ENCODE results near the gene HTRA1.

HTRA1 gene

DNA sequence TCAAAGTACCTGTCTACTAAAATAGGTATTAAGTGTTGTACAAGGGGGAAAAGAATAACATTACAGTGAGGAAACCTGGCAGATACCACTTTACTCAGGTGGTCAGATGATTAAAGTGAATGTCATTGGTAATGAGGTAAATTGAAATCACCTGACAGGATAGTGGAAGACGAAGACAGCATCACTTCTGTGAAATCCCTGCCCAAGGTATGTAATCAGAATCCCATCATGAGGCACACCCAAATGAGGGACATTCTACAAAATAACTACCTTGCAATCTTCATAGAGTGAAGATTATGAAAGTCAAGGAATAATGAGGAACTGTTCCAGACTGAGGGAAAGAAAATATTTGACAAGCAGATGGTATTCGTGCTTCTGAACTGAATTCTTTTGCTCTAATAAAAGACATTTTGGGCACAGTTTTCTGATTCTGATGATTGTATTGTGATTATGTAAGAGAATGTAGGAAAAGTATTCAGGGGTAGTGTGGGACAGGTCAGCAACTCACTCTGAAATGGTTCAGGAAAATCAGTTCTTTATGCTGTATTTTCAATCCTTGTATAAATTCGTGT lies 40.2 kb upstream of the HTRA1 start:
- in situ Hi-C loops (cut with HindIII; ENCODE audit: low sequenced_read_pairs) = no loop called here
- no peak for DNase-seq (ENCODE audit: low read depth)
- no peak overlapping the region for H3K4me3 ChIP-seq (ENCODE audit: low read depth, low read length)
- TF ChIP-seq, protein P1, sequence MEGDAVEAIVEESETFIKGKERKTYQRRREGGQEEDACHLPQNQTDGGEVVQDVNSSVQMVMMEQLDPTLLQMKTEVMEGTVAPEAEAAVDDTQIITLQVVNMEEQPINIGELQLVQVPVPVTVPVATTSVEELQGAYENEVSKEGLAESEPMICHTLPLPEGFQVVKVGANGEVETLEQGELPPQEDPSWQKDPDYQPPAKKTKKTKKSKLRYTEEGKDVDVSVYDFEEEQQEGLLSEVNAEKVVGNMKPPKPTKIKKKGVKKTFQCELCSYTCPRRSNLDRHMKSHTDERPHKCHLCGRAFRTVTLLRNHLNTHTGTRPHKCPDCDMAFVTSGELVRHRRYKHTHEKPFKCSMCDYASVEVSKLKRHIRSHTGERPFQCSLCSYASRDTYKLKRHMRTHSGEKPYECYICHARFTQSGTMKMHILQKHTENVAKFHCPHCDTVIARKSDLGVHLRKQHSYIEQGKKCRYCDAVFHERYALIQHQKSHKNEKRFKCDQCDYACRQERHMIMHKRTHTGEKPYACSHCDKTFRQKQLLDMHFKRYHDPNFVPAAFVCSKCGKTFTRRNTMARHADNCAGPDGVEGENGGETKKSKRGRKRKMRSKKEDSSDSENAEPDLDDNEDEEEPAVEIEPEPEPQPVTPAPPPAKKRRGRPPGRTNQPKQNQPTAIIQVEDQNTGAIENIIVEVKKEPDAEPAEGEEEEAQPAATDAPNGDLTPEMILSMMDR (IDR thresholded peaks at IDR 0.05; ENCODE audit: low read depth, low read length, missing control alignments) = no peak

DNA sequence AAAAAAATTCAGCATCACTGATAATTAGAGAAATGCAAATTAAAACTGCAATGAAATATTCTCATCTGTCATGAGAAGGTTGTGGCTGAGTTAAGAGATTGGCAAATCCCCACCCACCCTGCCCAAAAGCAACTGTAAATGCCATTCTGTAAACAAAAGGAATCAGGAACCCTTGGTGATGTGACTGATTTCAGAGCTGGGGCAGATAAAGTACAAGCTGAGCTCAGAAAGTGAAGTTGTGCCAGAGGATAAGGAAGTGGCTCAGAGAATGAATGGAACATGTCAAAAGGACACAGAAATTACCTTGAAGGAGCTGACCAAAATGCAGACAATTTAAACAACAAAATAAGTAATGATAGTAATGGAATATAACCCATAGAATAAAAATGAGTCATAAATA lies 39.6 kb upstream of the HTRA1 start:
- TF ChIP-seq, protein P1 (IDR thresholded peaks at IDR 0.05; ENCODE audit: low read depth, low read length, missing control alignments) = no peak
- DNase-seq (ENCODE audit: low read depth) = no peak
- in situ Hi-C loops (cut with HindIII; ENCODE audit: low sequenced_read_pairs) = no loop called here
- H3K4me3 ChIP-seq (ENCODE audit: low read depth, low read length) = no peak overlapping the region

DNA sequence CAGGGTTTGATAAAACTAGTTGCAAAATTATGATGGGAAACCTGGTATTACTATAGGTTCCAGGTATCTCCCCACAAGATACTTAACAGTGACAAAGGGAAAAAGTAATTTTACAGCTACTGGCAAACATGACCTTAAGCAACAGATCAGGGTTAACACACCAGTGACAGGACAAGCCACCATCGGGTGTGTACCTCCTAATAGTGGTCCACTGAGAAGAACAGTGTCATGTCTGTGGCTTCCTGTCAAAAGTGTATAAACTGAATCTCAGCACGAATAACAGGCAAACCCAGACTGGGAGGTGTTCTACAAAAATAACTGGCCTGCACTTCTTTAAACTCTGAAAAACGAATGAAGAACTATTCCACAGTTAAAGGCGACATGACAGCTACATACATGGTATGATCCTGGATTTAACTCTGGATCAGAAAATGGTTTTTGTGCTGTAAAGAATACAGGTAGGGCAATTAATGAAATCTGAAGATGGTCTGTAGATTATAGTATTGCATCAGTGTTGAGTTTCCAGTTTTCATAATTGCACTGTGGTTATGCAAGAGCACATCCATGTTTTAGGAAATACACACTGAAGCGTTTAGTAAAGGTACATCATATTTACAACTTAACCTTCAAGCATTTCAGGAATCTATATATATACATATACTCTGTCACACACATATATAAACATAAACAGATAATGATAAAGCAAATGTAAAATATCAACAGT lies 38.9 kb upstream of the HTRA1 start:
- in situ Hi-C loops (cut with HindIII; ENCODE audit: low sequenced_read_pairs) = no loop called here
- TF ChIP-seq, protein P1 (IDR thresholded peaks at IDR 0.05; ENCODE audit: low read depth, low read length, missing control alignments) = no peak
- H3K4me3 ChIP-seq (ENCODE audit: low read depth, low read length) = no peak overlapping the region
- no peak for DNase-seq (ENCODE audit: low read depth)

DNA sequence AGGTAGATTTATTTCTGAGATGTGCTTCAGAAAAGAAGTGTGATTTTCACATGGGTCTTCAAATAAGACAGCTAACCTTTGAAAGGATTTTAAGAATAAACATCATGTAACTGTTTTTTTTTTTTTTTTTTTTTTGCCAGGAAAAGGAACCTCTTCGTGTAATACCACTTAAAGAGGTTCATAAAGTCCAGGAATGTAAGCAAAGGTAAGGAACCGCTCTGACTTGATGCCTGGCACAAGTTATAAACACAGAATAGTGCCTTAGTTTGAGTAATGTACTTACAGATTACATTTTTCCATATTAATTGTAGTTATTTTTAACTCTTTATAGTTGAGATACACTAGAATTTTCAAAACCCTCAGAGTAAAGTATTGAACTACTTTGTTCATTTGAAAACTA lies 37.3 kb upstream of the HTRA1 start:
- DNase-seq (ENCODE audit: low read depth) = no peak
- in situ Hi-C loops (cut with HindIII; ENCODE audit: low sequenced_read_pairs) = no loop called here
- no peak overlapping the region for H3K4me3 ChIP-seq (ENCODE audit: low read depth, low read length)
- TF ChIP-seq, protein P1 (IDR thresholded peaks at IDR 0.05; ENCODE audit: low read depth, low read length, missing control alignments) = no peak

DNA sequence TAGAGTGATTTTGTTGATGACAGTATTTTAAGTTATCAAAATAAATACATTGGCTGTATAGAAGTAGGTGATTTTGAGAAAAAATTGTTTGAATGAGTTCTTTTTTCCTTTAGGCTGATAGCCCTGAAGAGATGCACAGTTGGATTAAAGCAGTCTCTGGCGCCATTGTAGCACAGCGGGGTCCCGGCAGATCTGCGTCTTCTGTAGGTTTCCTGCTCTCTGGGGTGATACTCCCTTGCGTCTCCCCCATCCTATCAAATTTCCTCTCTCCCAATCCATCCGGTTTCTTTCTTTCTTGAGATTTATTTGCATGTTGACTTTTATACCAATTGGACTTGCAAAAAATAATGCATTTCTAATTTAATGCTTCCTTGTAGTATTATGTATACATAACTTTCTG lies 34.5 kb upstream of the HTRA1 start:
- in situ Hi-C loops (cut with HindIII; ENCODE audit: low sequenced_read_pairs) = loop anchor here (25.0 kb wide), 1 partner anchor 265 kb away; no protein-coding TSS in a partner anchor
- TF ChIP-seq, protein P1 (IDR thresholded peaks at IDR 0.05; ENCODE audit: low read depth, low read length, missing control alignments) = no peak
- no peak overlapping the region for H3K4me3 ChIP-seq (ENCODE audit: low read depth, low read length)
- no peak for DNase-seq (ENCODE audit: low read depth)

DNA sequence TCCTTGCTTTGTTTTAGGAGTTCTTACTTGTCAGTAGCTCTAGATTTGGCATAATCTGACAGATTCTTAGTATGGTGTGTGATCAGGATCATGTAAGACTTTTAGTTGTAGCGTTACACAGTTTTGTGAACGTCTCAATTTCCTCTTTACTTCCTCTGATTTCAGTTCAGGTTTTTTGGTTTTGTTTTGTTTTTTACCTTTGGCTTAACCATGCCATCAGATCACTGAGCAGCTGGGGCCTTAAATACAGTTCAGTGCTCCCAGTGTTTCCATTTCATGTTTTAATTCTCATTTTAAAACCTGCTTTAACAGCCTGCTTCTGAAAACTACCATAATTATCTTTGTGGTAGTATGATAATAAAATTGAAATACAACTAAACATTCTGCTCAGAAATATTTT lies 34.1 kb upstream of the HTRA1 start:
- in situ Hi-C loops (cut with HindIII; ENCODE audit: low sequenced_read_pairs) = loop anchor here (25.0 kb wide), 1 partner anchor 265 kb away; no protein-coding TSS in a partner anchor
- TF ChIP-seq, protein P1 (IDR thresholded peaks at IDR 0.05; ENCODE audit: low read depth, low read length, missing control alignments) = no peak
- no peak overlapping the region for H3K4me3 ChIP-seq (ENCODE audit: low read depth, low read length)
- no peak for DNase-seq (ENCODE audit: low read depth)

Measured in astrocyte of the cerebellum (primary cell).